Liver (tissue), 9 donors: ENCODE results near the gene LDB2. TPM values are rescaled to one million over a fixed set of nuclear protein-coding genes. Genes with fewer than 3 reads are reported as not detected.

ENCODE experiments used
- DNase-seq: peaks from one replicate; pipeline ENCODE4 v3.0.0-alpha.2; 2017; ENCODE audit warnings: low spot score
- H3K27ac ChIP-seq, 2 donors: one replicate each; pipeline ENCODE4 v1.7.0; 2013; ENCODE audit warnings: inconsistent platforms in 2 of 2, low read length in 2 of 2, control low read depth in 1 of 2, low read depth in 1 of 2, mild to moderate bottlenecking in 1 of 2
- H3K27me3 ChIP-seq, 4 donors: one replicate each; pipeline versions ENCODE4 v1.6.1 to v1.7.0; 2013; ENCODE audit warnings: low read length in 3 of 4, inconsistent platforms in 1 of 4, mild to moderate bottlenecking in 1 of 4, moderate library complexity in 1 of 4; ENCODE audit not compliant: control insufficient read depth in 4 of 4, insufficient read depth in 4 of 4
- H3K36me3 ChIP-seq, 4 donors: one replicate each; pipeline versions ENCODE4 v1.6.1 to v1.7.0; 2013; ENCODE audit warnings: low read length in 3 of 4, mild to moderate bottlenecking in 3 of 4, low read depth in 1 of 4, moderate library complexity in 1 of 4; ENCODE audit not compliant: control insufficient read depth in 4 of 4, insufficient read depth in 3 of 4
- H3K4me1 ChIP-seq, 4 donors: one replicate each; pipeline versions ENCODE4 v1.6.1 to v1.7.0; 2013; ENCODE audit warnings: low read length in 3 of 4, mild to moderate bottlenecking in 3 of 4, moderate library complexity in 1 of 4; ENCODE audit not compliant: control insufficient read depth in 4 of 4, insufficient read depth in 4 of 4
- H3K4me3 ChIP-seq, 3 donors: one replicate each; pipeline versions ENCODE4 v1.6.1 to v1.7.0; 2013; ENCODE audit warnings: low read length in 3 of 3, control low read depth in 1 of 3, low read depth in 1 of 3, mild to moderate bottlenecking in 1 of 3
- H3K9ac ChIP-seq, 2 donors: one replicate each; pipeline ENCODE4 v1.7.0; 2013; ENCODE audit warnings: low read length in 2 of 2, mild to moderate bottlenecking in 2 of 2, moderate library complexity in 2 of 2, control low read depth in 1 of 2, low read depth in 1 of 2
- H3K9me3 ChIP-seq, 4 donors: one replicate each; pipeline versions ENCODE4 v1.6.1 to v1.7.0; 2013; ENCODE audit warnings: low read length in 3 of 4; ENCODE audit not compliant: control insufficient read depth in 4 of 4
- EGR1 ChIP-seq, 2 donors: IDR thresholded peaks; 2 replicates each; pipeline ENCODE4 v1.6.1; 2016 to 2018; ENCODE audit warnings: antibody characterized with exemption in 2 of 2, low read depth in 2 of 2
- FOXA1 ChIP-seq: IDR thresholded peaks from 2 replicates; pipeline ENCODE4 v1.6.1; 2016; ENCODE audit warnings: antibody characterized with exemption
- FOXA2 ChIP-seq: IDR thresholded peaks from 2 replicates; pipeline ENCODE4 v1.6.1; 2016; ENCODE audit warnings: antibody characterized with exemption
- GABPA ChIP-seq, 2 donors: IDR thresholded peaks in 1 of 2; conservative IDR thresholded peaks in 1 of 2; 2 replicates each; pipeline ENCODE4 v1.6.1; 2016; ENCODE audit warnings: antibody characterized with exemption in 2 of 2, mild to moderate bottlenecking in 1 of 2, moderate library complexity in 1 of 2
- HNF4A ChIP-seq, 2 donors: conservative IDR thresholded peaks; 2 replicates each; pipeline ENCODE4 v1.6.1; 2016; ENCODE audit warnings: antibody characterized with exemption in 2 of 2, mild to moderate bottlenecking in 2 of 2
- HNF4G ChIP-seq: IDR thresholded peaks from 2 replicates; pipeline ENCODE4 v1.6.1; 2016; ENCODE audit warnings: antibody characterized with exemption
- NR2F2 ChIP-seq: IDR thresholded peaks from 2 replicates; pipeline ENCODE4 v1.6.1; 2016; ENCODE audit warnings: antibody characterized with exemption
- RAD21 ChIP-seq, 2 donors: IDR thresholded peaks; 2 replicates each; pipeline ENCODE4 v1.6.1; 2016; ENCODE audit warnings: antibody characterized with exemption in 2 of 2, mild to moderate bottlenecking in 2 of 2
- RXRA ChIP-seq, 2 donors: IDR thresholded peaks; 2 replicates each; pipeline ENCODE4 v1.6.1; 2017 to 2018; ENCODE audit warnings: antibody characterized with exemption in 2 of 2, mild to moderate bottlenecking in 1 of 2
- SP1 ChIP-seq: IDR thresholded peaks from 2 replicates; pipeline ENCODE4 v1.6.1; 2018; ENCODE audit warnings: antibody characterized with exemption, mild to moderate bottlenecking
- TAF1 ChIP-seq: conservative IDR thresholded peaks from 2 replicates; pipeline ENCODE4 v1.6.1; 2016; ENCODE audit warnings: antibody characterized with exemption, mild to moderate bottlenecking
- YY1 ChIP-seq: IDR thresholded peaks from 2 replicates; pipeline ENCODE4 v1.6.1; 2016; ENCODE audit warnings: antibody characterized with exemption, mild to moderate bottlenecking
- WGBS: extraction: QIAGEN DNeasy Blood & Tissue Kit; methylation state at CpG from one replicate; pipeline ENCODE4 v1.1.7; 2013; 5-methylcytosine and 5-hydroxymethylcytosine counted together
- polyA plus RNA-seq, 2 donors: library from polyadenylated mRNA; stranded (reverse) in 1 of 2; unstranded in 1 of 2; fragments of 200-250 nt in 1 of 2; fragments of >200 nt in 1 of 2; fragmentation: Nextera tagmentation in 1 of 2; extraction: Ambion mirVana in 1 of 2; gene quantifications; one replicate each; pipeline versions ENCODE4 v1.2.1 to v1.2.3, GENCODE V29; 2013 to 2015
- total RNA-seq, 2 donors: library from RNA; depleted of rRNA; stranded (reverse); fragments of >200 nt; gene quantifications; one replicate each; pipeline ENCODE4 v1.2.3, GENCODE V29; 2014
- TF ChIP-seq, protein P1 (sequence below): IDR thresholded peaks from 2 replicates; pipeline ENCODE4 v1.6.1; 2016; ENCODE audit warnings: antibody characterized with exemption
- TF ChIP-seq, protein P2 (sequence below): IDR thresholded peaks from 2 replicates; pipeline ENCODE4 v1.6.1; 2016; ENCODE audit warnings: antibody characterized with exemption
- TF ChIP-seq, protein P3 (sequence below): IDR thresholded peaks from 2 replicates; pipeline ENCODE4 v1.6.1; 2016; ENCODE audit warnings: antibody characterized with exemption, mild to moderate bottlenecking
- TF ChIP-seq, protein P4 (sequence below): IDR thresholded peaks from 2 replicates; pipeline ENCODE4 v1.6.1; 2016; ENCODE audit warnings: antibody characterized with exemption
- TF ChIP-seq, protein P5 (sequence below): fragments of 150-350 bp; IDR thresholded peaks from 2 replicates; pipeline ENCODE4 v1.5.1; 2017; ENCODE audit warnings: improper control_type of control experiment, low read depth, low read length; ENCODE audit not compliant: missing input control
- donor health status: healthy.
- donor health status: healthy.
- donor health status: healthy.
- donor health status: healthy.
- donor health status: healthy.

LDB2 gene
- total and polyA plus RNA-seq, 4 donors: 7.4 to 31.9 (median 16.8) TPM

DNA sequence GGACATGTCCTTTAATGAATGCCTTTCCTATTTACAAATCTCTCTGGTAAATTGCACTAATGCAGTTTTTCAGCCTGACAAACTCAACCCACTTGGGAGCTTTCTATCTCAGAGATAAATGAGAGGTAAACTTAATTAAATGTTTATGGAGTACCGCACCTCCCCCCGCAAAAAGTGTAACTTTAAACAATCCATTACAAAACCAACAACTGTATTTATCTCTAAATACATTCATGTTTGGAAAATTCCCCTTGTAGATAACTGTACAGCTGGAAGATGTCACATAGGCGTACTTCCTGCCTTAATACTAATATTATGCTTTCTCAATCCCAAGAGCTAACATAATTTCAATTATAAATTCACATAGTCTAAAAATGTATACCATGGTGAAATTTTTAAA lies 215.5 kb downstream of the LDB2 start:
- Histone ChIP-seq H3K27me3 (no peaks in the 10 kb centered on the region), H3K27ac (peak overlapping the region in 1 of 2 donors; percentile 46), H3K4me1 (peaks cover 0 to 3% (median 0%) of the 10 kb centered on the region in 4 donors), H3K4me3 (no peak overlapping the region), H3K9ac (no peak overlapping the region), H3K36me3 (no peaks in the 10 kb centered on the region), H3K9me3 (no peaks in the 10 kb centered on the region)
- DNase-seq: no peak
- 76% methylated on average over 3 of the region's 3 CpGs for WGBS
- no peak for TF ChIP-seq EGR1 (IDR thresholded peaks at IDR 0.05; ENCODE audit: low read depth in 2 of 2)
- no peak for TF ChIP-seq GABPA (IDR thresholded peaks at IDR 0.05 in 1 of 2, conservative IDR thresholded peaks at IDR 0.05 in 1 of 2)
- no peak for TF ChIP-seq RAD21 (IDR thresholded peaks at IDR 0.05)
- TF ChIP-seq, protein P1, sequence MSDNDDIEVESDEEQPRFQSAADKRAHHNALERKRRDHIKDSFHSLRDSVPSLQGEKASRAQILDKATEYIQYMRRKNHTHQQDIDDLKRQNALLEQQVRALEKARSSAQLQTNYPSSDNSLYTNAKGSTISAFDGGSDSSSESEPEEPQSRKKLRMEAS: no peak
- TF ChIP-seq, protein P2, sequence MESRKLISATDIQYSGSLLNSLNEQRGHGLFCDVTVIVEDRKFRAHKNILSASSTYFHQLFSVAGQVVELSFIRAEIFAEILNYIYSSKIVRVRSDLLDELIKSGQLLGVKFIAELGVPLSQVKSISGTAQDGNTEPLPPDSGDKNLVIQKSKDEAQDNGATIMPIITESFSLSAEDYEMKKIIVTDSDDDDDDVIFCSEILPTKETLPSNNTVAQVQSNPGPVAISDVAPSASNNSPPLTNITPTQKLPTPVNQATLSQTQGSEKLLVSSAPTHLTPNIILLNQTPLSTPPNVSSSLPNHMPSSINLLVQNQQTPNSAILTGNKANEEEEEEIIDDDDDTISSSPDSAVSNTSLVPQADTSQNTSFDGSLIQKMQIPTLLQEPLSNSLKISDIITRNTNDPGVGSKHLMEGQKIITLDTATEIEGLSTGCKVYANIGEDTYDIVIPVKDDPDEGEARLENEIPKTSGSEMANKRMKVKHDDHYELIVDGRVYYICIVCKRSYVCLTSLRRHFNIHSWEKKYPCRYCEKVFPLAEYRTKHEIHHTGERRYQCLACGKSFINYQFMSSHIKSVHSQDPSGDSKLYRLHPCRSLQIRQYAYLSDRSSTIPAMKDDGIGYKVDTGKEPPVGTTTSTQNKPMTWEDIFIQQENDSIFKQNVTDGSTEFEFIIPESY: no peak

DNA sequence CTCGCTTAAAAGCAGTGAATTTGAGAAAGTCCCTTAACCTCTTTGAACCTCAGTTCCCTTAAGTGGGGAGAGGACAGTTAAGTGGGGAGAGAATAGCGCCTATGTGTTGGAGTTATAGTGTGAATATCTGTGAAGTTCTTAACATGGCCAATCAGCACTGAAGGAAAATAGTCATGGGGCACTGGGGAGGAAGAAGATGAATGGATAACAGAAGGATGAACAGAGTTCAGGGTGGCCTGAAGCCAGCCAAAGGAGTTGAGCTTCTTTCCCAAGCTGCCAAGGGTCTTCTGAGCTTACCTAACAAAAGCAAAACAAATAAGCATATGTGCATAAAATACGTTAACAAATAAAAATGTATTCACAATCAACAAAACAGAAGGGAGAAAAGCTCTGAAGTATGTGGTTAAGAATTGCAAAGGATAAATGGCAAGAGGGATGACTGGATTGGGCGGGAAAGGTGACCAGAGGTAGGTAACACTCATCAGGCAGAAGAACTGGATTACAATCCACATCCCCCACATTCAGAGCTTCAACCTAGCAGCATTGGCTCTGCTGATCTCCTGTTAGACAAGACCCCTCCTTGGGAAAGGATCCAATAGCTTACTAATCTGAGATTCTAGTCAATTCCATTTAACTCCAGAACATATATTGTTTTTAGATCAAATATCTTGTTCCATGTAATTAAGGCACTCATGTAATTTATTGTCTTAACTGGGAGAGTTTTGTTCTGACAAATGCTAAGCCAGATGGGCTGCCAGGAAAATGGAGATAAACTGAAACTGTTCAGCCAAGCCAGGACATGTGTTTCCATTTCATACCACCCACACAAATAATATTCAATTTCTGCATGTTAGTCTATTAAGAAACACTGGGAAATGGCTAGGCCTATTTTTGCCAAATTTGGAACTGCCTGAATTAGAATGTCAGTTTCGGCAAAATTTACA lies 221.2 kb downstream of the LDB2 start:
- H3K9ac ChIP-seq: no peak overlapping the region
- no peaks in the 10 kb centered on the region for H3K4me1 ChIP-seq
- no peak overlapping the region for H3K4me3 ChIP-seq
- no peak overlapping the region for H3K27ac ChIP-seq
- no peaks in the 10 kb centered on the region for H3K9me3 ChIP-seq
- no peaks in the 10 kb centered on the region for H3K27me3 ChIP-seq
- DNase-seq: no peak
- 89% methylated on average over 5 of the region's 5 CpGs for WGBS
- TF ChIP-seq, protein P1: no peak
- TF ChIP-seq RAD21 (IDR thresholded peaks at IDR 0.05): no peak
- no peak for TF ChIP-seq GABPA (IDR thresholded peaks at IDR 0.05 in 1 of 2, conservative IDR thresholded peaks at IDR 0.05 in 1 of 2)
- TF ChIP-seq, protein P3, sequence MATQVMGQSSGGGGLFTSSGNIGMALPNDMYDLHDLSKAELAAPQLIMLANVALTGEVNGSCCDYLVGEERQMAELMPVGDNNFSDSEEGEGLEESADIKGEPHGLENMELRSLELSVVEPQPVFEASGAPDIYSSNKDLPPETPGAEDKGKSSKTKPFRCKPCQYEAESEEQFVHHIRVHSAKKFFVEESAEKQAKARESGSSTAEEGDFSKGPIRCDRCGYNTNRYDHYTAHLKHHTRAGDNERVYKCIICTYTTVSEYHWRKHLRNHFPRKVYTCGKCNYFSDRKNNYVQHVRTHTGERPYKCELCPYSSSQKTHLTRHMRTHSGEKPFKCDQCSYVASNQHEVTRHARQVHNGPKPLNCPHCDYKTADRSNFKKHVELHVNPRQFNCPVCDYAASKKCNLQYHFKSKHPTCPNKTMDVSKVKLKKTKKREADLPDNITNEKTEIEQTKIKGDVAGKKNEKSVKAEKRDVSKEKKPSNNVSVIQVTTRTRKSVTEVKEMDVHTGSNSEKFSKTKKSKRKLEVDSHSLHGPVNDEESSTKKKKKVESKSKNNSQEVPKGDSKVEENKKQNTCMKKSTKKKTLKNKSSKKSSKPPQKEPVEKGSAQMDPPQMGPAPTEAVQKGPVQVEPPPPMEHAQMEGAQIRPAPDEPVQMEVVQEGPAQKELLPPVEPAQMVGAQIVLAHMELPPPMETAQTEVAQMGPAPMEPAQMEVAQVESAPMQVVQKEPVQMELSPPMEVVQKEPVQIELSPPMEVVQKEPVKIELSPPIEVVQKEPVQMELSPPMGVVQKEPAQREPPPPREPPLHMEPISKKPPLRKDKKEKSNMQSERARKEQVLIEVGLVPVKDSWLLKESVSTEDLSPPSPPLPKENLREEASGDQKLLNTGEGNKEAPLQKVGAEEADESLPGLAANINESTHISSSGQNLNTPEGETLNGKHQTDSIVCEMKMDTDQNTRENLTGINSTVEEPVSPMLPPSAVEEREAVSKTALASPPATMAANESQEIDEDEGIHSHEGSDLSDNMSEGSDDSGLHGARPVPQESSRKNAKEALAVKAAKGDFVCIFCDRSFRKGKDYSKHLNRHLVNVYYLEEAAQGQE: no peak
- TF ChIP-seq TAF1: no peak
- no peak for TF ChIP-seq FOXA1
- TF ChIP-seq HNF4G: no peak
- TF ChIP-seq, protein P4, sequence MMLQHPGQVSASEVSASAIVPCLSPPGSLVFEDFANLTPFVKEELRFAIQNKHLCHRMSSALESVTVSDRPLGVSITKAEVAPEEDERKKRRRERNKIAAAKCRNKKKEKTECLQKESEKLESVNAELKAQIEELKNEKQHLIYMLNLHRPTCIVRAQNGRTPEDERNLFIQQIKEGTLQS: no peak
- TF ChIP-seq, protein P2: no peak
- TF ChIP-seq RXRA (IDR thresholded peaks at IDR 0.05): no peak
- TF ChIP-seq YY1: no peak
- TF ChIP-seq SP1: no peak
- TF ChIP-seq NR2F2: no peak
- TF ChIP-seq HNF4A (conservative IDR thresholded peaks at IDR 0.05): no peak
- TF ChIP-seq EGR1 (IDR thresholded peaks at IDR 0.05; ENCODE audit: low read depth in 2 of 2): no peak
- no peak for TF ChIP-seq FOXA2
- TF ChIP-seq, protein P5, sequence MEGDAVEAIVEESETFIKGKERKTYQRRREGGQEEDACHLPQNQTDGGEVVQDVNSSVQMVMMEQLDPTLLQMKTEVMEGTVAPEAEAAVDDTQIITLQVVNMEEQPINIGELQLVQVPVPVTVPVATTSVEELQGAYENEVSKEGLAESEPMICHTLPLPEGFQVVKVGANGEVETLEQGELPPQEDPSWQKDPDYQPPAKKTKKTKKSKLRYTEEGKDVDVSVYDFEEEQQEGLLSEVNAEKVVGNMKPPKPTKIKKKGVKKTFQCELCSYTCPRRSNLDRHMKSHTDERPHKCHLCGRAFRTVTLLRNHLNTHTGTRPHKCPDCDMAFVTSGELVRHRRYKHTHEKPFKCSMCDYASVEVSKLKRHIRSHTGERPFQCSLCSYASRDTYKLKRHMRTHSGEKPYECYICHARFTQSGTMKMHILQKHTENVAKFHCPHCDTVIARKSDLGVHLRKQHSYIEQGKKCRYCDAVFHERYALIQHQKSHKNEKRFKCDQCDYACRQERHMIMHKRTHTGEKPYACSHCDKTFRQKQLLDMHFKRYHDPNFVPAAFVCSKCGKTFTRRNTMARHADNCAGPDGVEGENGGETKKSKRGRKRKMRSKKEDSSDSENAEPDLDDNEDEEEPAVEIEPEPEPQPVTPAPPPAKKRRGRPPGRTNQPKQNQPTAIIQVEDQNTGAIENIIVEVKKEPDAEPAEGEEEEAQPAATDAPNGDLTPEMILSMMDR: no peak
- H3K36me3 ChIP-seq: no peaks in the 10 kb centered on the region
